B cell (primary cell): Measurements from ENCODE around the gene GRM8. TPM values are rescaled to one million over a fixed set of nuclear protein-coding genes. Genes with fewer than 3 reads are reported as not detected.

ENCODE experiments used
- ATAC-seq: fragments of 200-7000 bp; cut with Tn5 transposase; one replicate; pipeline ENCODE4 v1.10.0; 2021; ENCODE audit warnings: low read depth, mild to moderate bottlenecking, moderate number of reproducible peaks, moderate library complexity
- CTCF ChIA-PET: fragments of 350-600 bp; sonication (Branson Sonifier 250); formaldehyde crosslinking; loops from one replicate; lab custom pipeline; 2021; ENCODE audit warnings: antibody characterized with exemption, inconsistent platforms; lab: Charles Lee
- POLR2A ChIA-PET: fragments of 350-600 bp; sonication (Branson Sonifier 250); formaldehyde crosslinking; loops from one replicate; lab custom pipeline; 2021; ENCODE audit warnings: antibody characterized with exemption; lab: Charles Lee
- DNase-seq: peaks from one replicate; pipeline ENCODE4 v3.0.0; 2013
- H2AFZ ChIP-seq: 2 replicates; pipeline ENCODE4 v1.6.1; 2012; ENCODE audit warnings: mild to moderate bottlenecking, low read depth, low read length; ENCODE audit not compliant: insufficient read depth, poor library complexity, severe bottlenecking
- H3K27ac ChIP-seq, 2 donors: 1 replicate in 1 of 2; 2 replicates in 1 of 2; pipeline ENCODE4 v1.5.1; 2012 to 2013; ENCODE audit warnings: low read length in 2 of 2, mild to moderate bottlenecking in 2 of 2, moderate library complexity in 1 of 2
- H3K27me3 ChIP-seq, 4 experiments: fragments of 200-600 bp in 1 of 4; sonication (generic) in 1 of 4; replicated peaks in 1 of 4; 1 replicate in 2 of 4; 2 replicates in 2 of 4; pipeline versions ENCODE4 v1.6.1 to v1.7.0; 2013 to 2016; ENCODE audit warnings: low read length in 3 of 4, mild to moderate bottlenecking in 2 of 4, mixed read lengths in 1 of 4, moderate library complexity in 1 of 4; ENCODE audit not compliant: insufficient read depth in 4 of 4, control insufficient read depth in 3 of 4; ENCODE audit errors: control extremely low read depth in 1 of 4
- H3K36me3 ChIP-seq, 2 experiments: replicated peaks in 1 of 2; 1 replicate in 1 of 2; 2 replicates in 1 of 2; pipeline versions ENCODE4 v1.6.1 to v1.7.1; 2013; ENCODE audit warnings: low read length in 1 of 2; ENCODE audit not compliant: insufficient read depth in 2 of 2, control insufficient read depth in 1 of 2; ENCODE audit errors: control extremely low read depth in 1 of 2, extremely low read depth in 1 of 2
- H3K4me1 ChIP-seq, 2 donors: fragments of 200-600 bp in 1 of 2; sonication (generic) in 1 of 2; 1 replicate in 1 of 2; 2 replicates in 1 of 2; pipeline versions ENCODE4 v1.5.1 to v1.6.1; 2013 to 2017; ENCODE audit warnings: low read length in 2 of 2; ENCODE audit not compliant: control insufficient read depth in 2 of 2, insufficient read depth in 2 of 2
- H3K4me2 ChIP-seq: replicated peaks from 2 replicates; pipeline ENCODE3; 2012; ENCODE audit warnings: mild to moderate bottlenecking, low read depth, low read length; ENCODE audit not compliant: poor library complexity, severe bottlenecking
- H3K4me3 ChIP-seq, 5 experiments: fragments of 200-600 bp in 1 of 5; sonication (generic) in 1 of 5; 1 replicate in 3 of 5; 2 replicates in 2 of 5; pipeline versions ENCODE4 v1.5.1 to v1.7.0; 2011 to 2016; ENCODE audit warnings: low read length in 4 of 5, mild to moderate bottlenecking in 4 of 5, low read depth in 2 of 5, control low read depth in 1 of 5, moderate library complexity in 1 of 5; ENCODE audit not compliant: insufficient read depth in 1 of 5; ENCODE audit errors: control extremely low read depth in 1 of 5, extremely low read depth in 1 of 5
- H3K79me2 ChIP-seq: fragments of 200-600 bp; sonication (generic); one replicate; pipeline ENCODE4 v1.6.0; 2016; ENCODE audit warnings: low read length; ENCODE audit not compliant: control insufficient read depth, insufficient read depth
- H3K9ac ChIP-seq: fragments of 200-600 bp; sonication (generic); 2 replicates; pipeline ENCODE4 v1.6.1; 2017; ENCODE audit warnings: mild to moderate bottlenecking, low read length, moderate library complexity
- H3K9me3 ChIP-seq, 3 donors: one replicate each; pipeline versions ENCODE4 v1.6.1 to v1.7.1; 2013; ENCODE audit warnings: low read length in 2 of 3; ENCODE audit not compliant: control insufficient read depth in 2 of 3, insufficient read depth in 1 of 3; ENCODE audit errors: control extremely low read depth in 1 of 3
- H4K20me1 ChIP-seq: 2 replicates; pipeline ENCODE4 v1.6.0; 2012; ENCODE audit warnings: mild to moderate bottlenecking, low read length; ENCODE audit not compliant: insufficient read depth, control insufficient read depth, poor library complexity, severe bottlenecking
- H3K27ac Mint-ChIP-seq: one replicate; pipeline ENCODE4 v1.8.0; 2021; ENCODE audit warnings: mixed read lengths
- H3K27me3 Mint-ChIP-seq: one replicate; pipeline ENCODE4 v1.8.0; 2021; ENCODE audit warnings: mixed read lengths
- H3K4me1 Mint-ChIP-seq: one replicate; pipeline ENCODE4 v1.8.0; 2021; ENCODE audit warnings: mixed read lengths
- H3K4me3 Mint-ChIP-seq: one replicate; pipeline ENCODE4 v1.8.0; 2021; ENCODE audit warnings: mixed read lengths
- H3K9me3 Mint-ChIP-seq: one replicate; pipeline ENCODE4 v1.8.0; 2022; ENCODE audit warnings: mixed read lengths; ENCODE audit not compliant: insufficient read depth
- EZH2 ChIP-seq: IDR thresholded peaks from 2 replicates; pipeline ENCODE4 v1.6.1; 2012; ENCODE audit warnings: borderline replicate concordance, low read depth, mild to moderate bottlenecking, moderate library complexity, low read length; ENCODE audit not compliant: insufficient read depth, poor library complexity, severe bottlenecking
- WGBS: methylation state at CpG from one replicate; pipeline ENCODE4 v1.1.5; 2013; ENCODE audit warnings: missing lambda C conversion rate; ENCODE audit not compliant: insufficient coverage; 5-methylcytosine and 5-hydroxymethylcytosine counted together
- intact Hi-C: fragments of 100-400 bp; cut with micrococcal nuclease; formaldehyde crosslinking; loops from one replicate; pipeline ENCODE4 v1.10.0; 2022
- polyA plus RNA-seq: library from polyadenylated mRNA; depleted of rRNA; stranded (reverse); fragments of >200 nt; gene quantifications from 2 replicates; pipeline ENCODE4 v1.2.3, GENCODE V29; 2012
- total RNA-seq, 2 donors: library from RNA; stranded (reverse); fragments of 120-200 nt in 1 of 2; gene quantifications; 1 replicate in 1 of 2; 2 replicates in 1 of 2; pipeline versions ENCODE4 v1.2.3 to v1.2.4, GENCODE V29; 2013 to 2022
- TF ChIP-seq, protein P1 (sequence below): fragments of 200-600 bp; IDR thresholded peaks from one replicate; pipeline ENCODE4 v1.8.0; 2022; ENCODE audit warnings: antibody characterized with exemption, mild to moderate bottlenecking

GRM8 gene
- total and polyA plus RNA-seq, 2 donors (not counting 1 experiment from before 2014, with no cell fraction given) = not detected

DNA sequence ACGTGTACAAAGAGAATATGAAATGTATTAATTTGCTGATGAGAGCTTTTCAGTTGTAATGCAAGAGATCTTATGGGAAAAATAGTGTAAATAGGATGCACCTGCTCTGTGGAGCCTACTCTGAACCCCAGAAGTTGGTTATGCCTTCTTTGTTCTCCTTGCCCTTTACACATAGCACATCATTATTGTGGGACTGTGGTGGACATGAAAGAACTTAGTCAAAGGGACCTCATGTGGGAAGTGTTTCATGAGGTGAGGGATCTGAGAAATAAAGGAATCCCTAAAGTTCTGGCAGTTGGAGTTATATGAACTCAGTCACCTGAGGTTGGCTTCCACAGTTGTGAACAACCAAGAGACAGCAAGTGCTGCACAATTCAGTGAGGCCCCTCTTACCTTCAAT lies 66.1 kb downstream of the GRM8 start:
- Mint-ChIP-seq H3K4me1 (no peaks in the 10 kb centered on the region), H3K27ac (no peak overlapping the region), H3K9me3 (no peaks in the 10 kb centered on the region), H3K27me3 (peaks cover 4% of the 10 kb centered on the region), H3K4me3 (no peak overlapping the region)
- ChIA-PET POLR2A (no interaction called here), CTCF (no interaction called here)
- no CpG with 5 or more reads among the region's 1 CpG for WGBS
- no peaks in the 10 kb centered on the region for H3K79me2 ChIP-seq
- ATAC-seq = no peak
- no peak overlapping the region for H3K9ac ChIP-seq
- H3K4me2 ChIP-seq = no peak overlapping the region
- no peaks in the 10 kb centered on the region for H3K4me1 ChIP-seq
- H3K36me3 ChIP-seq = no peaks in the 10 kb centered on the region
- TF ChIP-seq EZH2 = no peak
- TF ChIP-seq, protein P1, sequence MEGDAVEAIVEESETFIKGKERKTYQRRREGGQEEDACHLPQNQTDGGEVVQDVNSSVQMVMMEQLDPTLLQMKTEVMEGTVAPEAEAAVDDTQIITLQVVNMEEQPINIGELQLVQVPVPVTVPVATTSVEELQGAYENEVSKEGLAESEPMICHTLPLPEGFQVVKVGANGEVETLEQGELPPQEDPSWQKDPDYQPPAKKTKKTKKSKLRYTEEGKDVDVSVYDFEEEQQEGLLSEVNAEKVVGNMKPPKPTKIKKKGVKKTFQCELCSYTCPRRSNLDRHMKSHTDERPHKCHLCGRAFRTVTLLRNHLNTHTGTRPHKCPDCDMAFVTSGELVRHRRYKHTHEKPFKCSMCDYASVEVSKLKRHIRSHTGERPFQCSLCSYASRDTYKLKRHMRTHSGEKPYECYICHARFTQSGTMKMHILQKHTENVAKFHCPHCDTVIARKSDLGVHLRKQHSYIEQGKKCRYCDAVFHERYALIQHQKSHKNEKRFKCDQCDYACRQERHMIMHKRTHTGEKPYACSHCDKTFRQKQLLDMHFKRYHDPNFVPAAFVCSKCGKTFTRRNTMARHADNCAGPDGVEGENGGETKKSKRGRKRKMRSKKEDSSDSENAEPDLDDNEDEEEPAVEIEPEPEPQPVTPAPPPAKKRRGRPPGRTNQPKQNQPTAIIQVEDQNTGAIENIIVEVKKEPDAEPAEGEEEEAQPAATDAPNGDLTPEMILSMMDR = no peak
- H2AFZ ChIP-seq = no peak overlapping the region
- intact Hi-C loops = no loop called here
- no peaks in the 10 kb centered on the region for H3K27me3 ChIP-seq
- no peak overlapping the region for H3K4me3 ChIP-seq
- H4K20me1 ChIP-seq = no peaks in the 10 kb centered on the region
- no peak for DNase-seq
- no peak overlapping the region for H3K27ac ChIP-seq
- no peaks in the 10 kb centered on the region for H3K9me3 ChIP-seq

DNA sequence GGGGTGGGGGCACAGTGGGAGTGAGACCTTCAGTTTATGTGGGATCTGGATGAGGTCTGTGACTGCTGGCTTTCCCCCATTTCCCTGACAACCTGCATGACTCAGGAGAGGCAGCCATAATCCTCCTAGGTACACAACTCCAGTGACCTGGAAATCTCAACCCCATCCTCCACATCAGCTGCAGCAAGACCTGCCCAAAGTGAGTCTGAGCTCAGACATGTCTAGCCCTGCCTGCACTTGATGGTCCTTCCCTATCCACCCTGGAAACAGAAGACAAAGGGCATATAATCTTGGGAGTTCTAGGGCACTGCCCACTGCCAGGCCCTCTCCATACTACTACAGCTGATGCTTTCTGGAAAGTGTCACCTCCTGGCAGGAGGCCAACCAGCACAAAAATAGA lies 75.6 kb downstream of the GRM8 start:
- Histone ChIP-seq H3K36me3 (no peaks in the 10 kb centered on the region), H3K79me2 (no peaks in the 10 kb centered on the region), H3K4me1 (no peaks in the 10 kb centered on the region), H3K4me3 (no peak overlapping the region), H3K9me3 (peaks cover 0 to 8% (median 0%) of the 10 kb centered on the region in 3 donors), H3K27me3 (no peaks in the 10 kb centered on the region), H2AFZ (no peak overlapping the region), H3K27ac (no peak overlapping the region), H3K9ac (no peak overlapping the region), H4K20me1 (no peaks in the 10 kb centered on the region), H3K4me2 (no peak overlapping the region)
- ChIA-PET POLR2A (no interaction called here), CTCF (no interaction called here)
- H3K27me3 Mint-ChIP-seq = peaks cover 8% of the 10 kb centered on the region
- ATAC-seq (no peak), DNase-seq (no peak)
- H3K27ac Mint-ChIP-seq = no peak overlapping the region
- H3K4me3 Mint-ChIP-seq = no peak overlapping the region
- intact Hi-C loops = no loop called here
- no peak for TF ChIP-seq EZH2
- TF ChIP-seq, protein P1 = no peak
- no peaks in the 10 kb centered on the region for H3K4me1 Mint-ChIP-seq
- peaks cover 5% of the 10 kb centered on the region for H3K9me3 Mint-ChIP-seq
